Activated T-cell treated with anti-CD3 and anti-CD28 coated beads, Interleukin-2, amount 50 U/mL, for 72 hours (primary cell): ENCODE measurements around the gene PHACTR3. TPM values are rescaled to one million over a fixed set of nuclear protein-coding genes. Genes with fewer than 3 reads are reported as not detected.
"Not testable (repeated sequence)": the region's sequence is repeated elsewhere in the genome, so short reads cannot be mapped to it uniquely, and the experiment has no call there.

Source experiments
- ATAC-seq, 2 donors: fragments of 150-1000 bp; cut with Tn5 transposase; replicated peaks in 1 of 2; 2 replicates each; pipeline ENCODE4 v1.10.0; 2021; ENCODE audit warnings: moderate library complexity in 2 of 2, mild to moderate bottlenecking in 1 of 2
- DNase-seq, 2 donors: peaks; one replicate each; pipeline ENCODE4 v3.0.0; 2021 to 2022; ENCODE audit warnings: mixed read lengths in 1 of 2
- H3K27ac Mint-ChIP-seq: one replicate; pipeline ENCODE4 v1.8.0; 2022; ENCODE audit warnings: mild to moderate bottlenecking, moderate library complexity, mixed read lengths
- H3K27me3 Mint-ChIP-seq: one replicate; pipeline ENCODE4 v1.8.0; 2022; ENCODE audit warnings: low read depth, mixed read lengths
- H3K36me3 Mint-ChIP-seq, 2 donors: one replicate each; pipeline ENCODE4 v1.8.0; 2022; ENCODE audit warnings: mixed read lengths in 2 of 2, mild to moderate bottlenecking in 1 of 2; ENCODE audit not compliant: insufficient read depth in 2 of 2
- H3K4me1 Mint-ChIP-seq: one replicate; pipeline ENCODE4 v1.8.0; 2022; ENCODE audit warnings: low read depth, mixed read lengths
- H3K4me3 Mint-ChIP-seq, 2 donors: one replicate each; pipeline ENCODE4 v1.8.0; 2022; ENCODE audit warnings: mild to moderate bottlenecking in 2 of 2, mixed read lengths in 2 of 2, moderate library complexity in 2 of 2
- H3K9me3 Mint-ChIP-seq, 2 donors: one replicate each; pipeline ENCODE4 v1.8.0; 2022; ENCODE audit warnings: mixed read lengths in 2 of 2
- total RNA-seq, 2 donors: library from RNA; stranded (reverse); gene quantifications; one replicate each; pipeline ENCODE4 v1.2.3, GENCODE V29; 2022

PHACTR3 gene
- not detected for total RNA-seq

GRCh38 chr20:59603781-59604541, at the start of gene PHACTR3:
Gene PHACTR3, plus strand, starts transcription at chr20:59604540. Its CDS starts 475 bp downstream, at chr20:59605015.
- H3K4me3 Mint-ChIP-seq, result no peak within 1 kb of the TSS
- H3K36me3 Mint-ChIP-seq, result no peaks in the 10 kb centered on the region
- H3K27ac Mint-ChIP-seq, result no peak within 1 kb of the TSS
- DNase-seq (no peak), ATAC-seq (no peak)
- peaks cover under 1% of the 10 kb centered on the region for H3K4me1 Mint-ChIP-seq
- H3K9me3 Mint-ChIP-seq, result no peaks in the 10 kb centered on the region
- H3K27me3 Mint-ChIP-seq, result peaks cover 66% of the 10 kb centered on the region

GRCh38 chr20:59557733-59558529, 46.4 kb upstream of the PHACTR3 start:
- not testable (repeated sequence) for ATAC-seq, H3K36me3 Mint-ChIP-seq, DNase-seq, H3K9me3 Mint-ChIP-seq, H3K27me3 Mint-ChIP-seq, H3K4me1 Mint-ChIP-seq, H3K4me3 Mint-ChIP-seq, H3K27ac Mint-ChIP-seq

- Mint-ChIP-seq H3K27ac (no peak overlapping the region), H3K4me3 (no peak overlapping the region), H3K9me3 (no peaks in the 10 kb centered on the region), H3K4me1 (no peaks in the 10 kb centered on the region), H3K27me3 (no peaks in the 10 kb centered on the region), H3K36me3 (no peaks in the 10 kb centered on the region)
- DNase-seq, result no peak
- no peak for ATAC-seq
Measured at GRCh38 chr20:59559024-59559817, 45.1 kb upstream of the PHACTR3 start.

- ATAC-seq (no peak), DNase-seq (no peak)
- Mint-ChIP-seq H3K4me1 (no peaks in the 10 kb centered on the region), H3K27me3 (no peaks in the 10 kb centered on the region), H3K9me3 (no peaks in the 10 kb centered on the region), H3K4me3 (no peak overlapping the region), H3K36me3 (no peaks in the 10 kb centered on the region), H3K27ac (no peak overlapping the region)
Measured at GRCh38 chr20:59559863-59560262, 44.5 kb upstream of the PHACTR3 start.

- Mint-ChIP-seq H3K36me3 (no peaks in the 10 kb centered on the region), H3K4me3 (no peak overlapping the region), H3K27me3 (no peaks in the 10 kb centered on the region), H3K27ac (no peak overlapping the region), H3K4me1 (no peaks in the 10 kb centered on the region), H3K9me3 (no peaks in the 10 kb centered on the region)
- ATAC-seq (no peak), DNase-seq (no peak)
Measured at GRCh38 chr20:59560588-59561227, 43.6 kb upstream of the PHACTR3 start.

- Mint-ChIP-seq H3K4me3 (no peak overlapping the region), H3K4me1 (no peaks in the 10 kb centered on the region), H3K27ac (no peak overlapping the region), H3K9me3 (no peaks in the 10 kb centered on the region), H3K36me3 (no peaks in the 10 kb centered on the region), H3K27me3 (no peaks in the 10 kb centered on the region)
- ATAC-seq (no peak), DNase-seq (no peak)
Measured at GRCh38 chr20:59561228-59561605, 43.1 kb upstream of the PHACTR3 start.

- Mint-ChIP-seq H3K27me3 (no peaks in the 10 kb centered on the region), H3K4me3 (no peak overlapping the region), H3K4me1 (no peaks in the 10 kb centered on the region), H3K27ac (no peak overlapping the region), H3K9me3 (no peaks in the 10 kb centered on the region), H3K36me3 (no peaks in the 10 kb centered on the region)
- ATAC-seq, result no peak
- no peak for DNase-seq
Measured at GRCh38 chr20:59561614-59562277, 42.6 kb upstream of the PHACTR3 start.

GRCh38 chr20:59564171-59564570, 40.2 kb upstream of the PHACTR3 start:
- ATAC-seq (no peak), DNase-seq (no peak)
- no peaks in the 10 kb centered on the region for H3K4me1 Mint-ChIP-seq
- no peaks in the 10 kb centered on the region for H3K9me3 Mint-ChIP-seq
- H3K36me3 Mint-ChIP-seq, result no peaks in the 10 kb centered on the region
- no peak overlapping the region for H3K27ac Mint-ChIP-seq
- peaks cover 1% of the 10 kb centered on the region for H3K27me3 Mint-ChIP-seq
- no peak overlapping the region for H3K4me3 Mint-ChIP-seq

GRCh38 chr20:59564943-59565342, 39.4 kb upstream of the PHACTR3 start:
- Mint-ChIP-seq H3K4me3 (no peak overlapping the region), H3K4me1 (no peaks in the 10 kb centered on the region), H3K27ac (no peak overlapping the region), H3K27me3 (peaks cover 7% of the 10 kb centered on the region), H3K9me3 (no peaks in the 10 kb centered on the region), H3K36me3 (no peaks in the 10 kb centered on the region)
- no peak for DNase-seq
- no peak for ATAC-seq

- no peak overlapping the region for H3K4me3 Mint-ChIP-seq
- no peaks in the 10 kb centered on the region for H3K36me3 Mint-ChIP-seq
- H3K4me1 Mint-ChIP-seq, result peaks cover under 1% of the 10 kb centered on the region
- no peak overlapping the region for H3K27ac Mint-ChIP-seq
- peaks cover 9% of the 10 kb centered on the region for H3K27me3 Mint-ChIP-seq
- DNase-seq (no peak), ATAC-seq (no peak)
- H3K9me3 Mint-ChIP-seq, result no peaks in the 10 kb centered on the region
Measured at GRCh38 chr20:59565768-59566461, 38.4 kb upstream of the PHACTR3 start.

- no peak overlapping the region for H3K4me3 Mint-ChIP-seq
- DNase-seq (no peak), ATAC-seq (no peak)
- H3K36me3 Mint-ChIP-seq, result no peaks in the 10 kb centered on the region
- H3K27me3 Mint-ChIP-seq, result peaks cover 18% of the 10 kb centered on the region
- H3K27ac Mint-ChIP-seq, result no peak overlapping the region
- H3K9me3 Mint-ChIP-seq, result no peaks in the 10 kb centered on the region
- H3K4me1 Mint-ChIP-seq, result peaks cover 10% of the 10 kb centered on the region
Measured at GRCh38 chr20:59566631-59567524, 37.5 kb upstream of the PHACTR3 start.
